GM12872 (cell line): ENCODE data around the gene KCTD3.

Experiments used
- TF ChIP-seq, protein P1 (sequence below): IDR thresholded peaks from 3 replicates; pipeline ENCODE4 v1.5.1; 2011; ENCODE audit warnings: low read depth, mild to moderate bottlenecking, low read length, moderate library complexity; ENCODE audit not compliant: insufficient read depth

KCTD3 gene

DNA sequence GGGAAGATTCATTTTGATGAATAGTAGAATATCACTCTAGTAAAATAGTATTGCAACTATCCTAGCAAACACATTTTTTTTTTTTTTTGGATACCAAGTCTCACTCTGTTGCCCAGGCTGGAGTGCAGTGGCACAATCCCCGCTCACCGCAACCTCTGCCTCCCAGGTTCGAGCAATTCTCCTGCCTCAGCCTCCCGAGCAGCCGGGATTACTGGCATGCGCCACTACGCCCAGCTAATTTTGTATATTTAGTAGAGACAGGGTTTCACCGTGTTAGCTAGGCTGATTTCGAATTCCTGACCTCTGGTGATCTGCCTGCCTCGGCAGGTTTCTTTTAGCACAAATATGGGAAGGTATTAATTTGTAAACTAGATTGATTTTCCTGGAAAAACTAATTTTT lies 33.8 kb downstream of the KCTD3 start:
- TF ChIP-seq, protein P1, sequence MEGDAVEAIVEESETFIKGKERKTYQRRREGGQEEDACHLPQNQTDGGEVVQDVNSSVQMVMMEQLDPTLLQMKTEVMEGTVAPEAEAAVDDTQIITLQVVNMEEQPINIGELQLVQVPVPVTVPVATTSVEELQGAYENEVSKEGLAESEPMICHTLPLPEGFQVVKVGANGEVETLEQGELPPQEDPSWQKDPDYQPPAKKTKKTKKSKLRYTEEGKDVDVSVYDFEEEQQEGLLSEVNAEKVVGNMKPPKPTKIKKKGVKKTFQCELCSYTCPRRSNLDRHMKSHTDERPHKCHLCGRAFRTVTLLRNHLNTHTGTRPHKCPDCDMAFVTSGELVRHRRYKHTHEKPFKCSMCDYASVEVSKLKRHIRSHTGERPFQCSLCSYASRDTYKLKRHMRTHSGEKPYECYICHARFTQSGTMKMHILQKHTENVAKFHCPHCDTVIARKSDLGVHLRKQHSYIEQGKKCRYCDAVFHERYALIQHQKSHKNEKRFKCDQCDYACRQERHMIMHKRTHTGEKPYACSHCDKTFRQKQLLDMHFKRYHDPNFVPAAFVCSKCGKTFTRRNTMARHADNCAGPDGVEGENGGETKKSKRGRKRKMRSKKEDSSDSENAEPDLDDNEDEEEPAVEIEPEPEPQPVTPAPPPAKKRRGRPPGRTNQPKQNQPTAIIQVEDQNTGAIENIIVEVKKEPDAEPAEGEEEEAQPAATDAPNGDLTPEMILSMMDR, result no peak

DNA sequence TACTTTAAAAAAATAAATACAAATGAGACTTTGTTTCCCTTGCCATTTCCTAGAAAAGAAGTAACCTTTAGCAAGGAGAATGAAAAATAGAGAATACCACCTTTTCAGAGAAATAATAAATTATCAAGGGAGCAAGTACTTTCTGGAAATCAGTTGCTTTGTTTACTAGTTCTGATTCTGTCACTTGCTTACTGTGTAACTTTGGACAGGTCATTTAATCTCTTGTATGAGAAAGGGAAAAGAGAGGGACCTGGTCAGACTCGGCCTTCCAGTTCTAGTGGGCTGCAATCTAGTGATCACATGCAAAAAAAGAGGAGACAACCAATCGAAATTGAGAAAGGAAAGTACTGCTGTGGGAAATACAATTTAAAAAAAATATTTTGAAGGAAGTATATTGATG lies 34.2 kb downstream of the KCTD3 start:
- TF ChIP-seq, protein P1, result no peak

DNA sequence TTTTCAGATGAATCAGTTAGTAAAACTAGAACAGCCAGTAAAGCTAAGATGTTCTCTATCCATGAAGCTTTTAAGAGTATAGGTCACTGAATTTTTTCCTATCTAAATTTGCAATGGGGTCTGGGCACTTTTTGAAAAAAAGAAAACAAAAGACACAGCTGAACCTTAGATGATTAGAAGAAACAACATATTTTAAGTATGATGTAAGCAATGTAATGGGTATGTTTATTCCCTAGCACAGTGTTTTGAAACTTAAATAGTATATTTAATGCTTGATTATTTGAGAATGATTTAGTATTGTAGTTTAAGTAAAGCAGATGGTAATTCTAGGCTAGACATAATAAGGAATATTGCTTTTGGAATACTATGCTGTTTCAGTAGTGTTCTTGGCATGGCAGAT lies 36.2 kb downstream of the KCTD3 start:
- TF ChIP-seq, protein P1, result no peak

DNA sequence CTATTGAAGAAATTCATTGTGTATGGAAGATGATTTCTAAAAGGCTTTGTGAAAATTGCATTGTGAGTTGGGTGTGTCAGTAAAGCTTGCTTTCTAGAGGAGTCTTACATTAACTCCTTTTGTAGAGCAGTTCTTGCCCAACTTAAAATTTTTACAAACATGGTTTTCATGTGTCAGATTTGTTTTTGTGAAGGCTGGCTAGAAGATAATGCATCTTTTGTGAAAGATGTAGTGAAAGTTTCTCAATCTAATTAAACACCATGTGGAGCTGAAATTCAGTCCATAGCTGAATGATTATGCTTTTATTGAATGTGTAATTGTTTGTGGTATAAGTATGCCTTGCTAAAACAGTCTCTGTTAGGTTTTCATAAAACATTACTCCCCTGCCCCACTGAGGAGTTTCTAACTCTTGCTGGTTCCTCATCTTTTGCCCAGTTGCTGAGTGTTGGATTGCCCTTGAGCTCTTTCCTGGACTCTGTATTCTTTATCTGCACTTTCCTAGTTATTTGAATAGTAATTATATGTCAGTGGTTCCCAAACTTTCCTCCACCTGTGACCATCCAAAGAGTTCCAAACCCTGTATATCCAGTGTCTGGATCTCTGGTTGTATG lies 38.0 kb downstream of the KCTD3 start:
- TF ChIP-seq, protein P1, result no peak

DNA sequence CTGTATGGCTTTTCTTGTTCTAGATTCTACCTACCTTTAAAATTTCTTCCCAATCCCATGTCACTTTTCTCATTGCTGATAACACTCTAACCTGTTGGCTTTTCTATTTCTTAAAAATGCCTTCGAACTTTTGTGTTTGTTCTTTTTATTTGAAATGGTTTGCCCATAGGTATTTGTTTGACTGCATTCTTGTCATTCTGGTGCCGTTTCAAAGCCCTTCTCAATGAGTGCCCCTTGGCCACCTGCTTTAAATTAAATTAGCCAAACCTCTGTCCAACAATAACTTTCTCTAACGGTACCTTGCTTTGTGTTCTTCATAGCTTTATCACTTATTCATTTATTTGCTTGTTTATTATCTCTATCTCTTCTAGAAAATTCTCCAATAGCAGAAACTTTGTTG lies 38.9 kb downstream of the KCTD3 start:
- TF ChIP-seq, protein P1, result no peak

DNA sequence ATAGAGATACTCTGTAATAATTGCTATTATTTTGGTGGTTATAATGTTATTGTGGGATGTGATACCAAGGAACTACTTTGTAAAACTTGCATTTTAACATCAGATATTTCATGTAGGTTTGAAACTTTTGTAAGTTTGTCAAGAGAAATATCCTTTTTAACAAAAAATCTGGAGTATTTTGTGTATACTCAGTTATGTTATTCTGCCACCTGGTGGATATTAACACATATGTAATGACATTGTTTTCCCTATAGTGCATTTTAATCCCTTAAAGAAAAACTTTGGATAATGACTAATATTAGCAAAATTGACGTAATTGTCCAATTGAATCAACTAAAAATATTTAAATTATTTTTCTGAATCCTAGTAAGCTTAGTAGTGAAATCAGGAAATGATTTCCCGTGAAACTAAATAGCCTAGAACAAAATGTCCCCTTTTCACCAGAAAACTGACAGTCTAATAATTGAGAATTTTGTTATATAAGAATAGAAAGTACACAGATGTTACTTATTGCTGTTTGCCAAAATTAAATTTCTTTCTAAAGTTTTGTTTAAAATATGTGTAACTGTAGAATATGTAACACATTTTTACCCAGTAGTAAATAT lies 39.6 kb downstream of the KCTD3 start:
- TF ChIP-seq, protein P1, result no peak

DNA sequence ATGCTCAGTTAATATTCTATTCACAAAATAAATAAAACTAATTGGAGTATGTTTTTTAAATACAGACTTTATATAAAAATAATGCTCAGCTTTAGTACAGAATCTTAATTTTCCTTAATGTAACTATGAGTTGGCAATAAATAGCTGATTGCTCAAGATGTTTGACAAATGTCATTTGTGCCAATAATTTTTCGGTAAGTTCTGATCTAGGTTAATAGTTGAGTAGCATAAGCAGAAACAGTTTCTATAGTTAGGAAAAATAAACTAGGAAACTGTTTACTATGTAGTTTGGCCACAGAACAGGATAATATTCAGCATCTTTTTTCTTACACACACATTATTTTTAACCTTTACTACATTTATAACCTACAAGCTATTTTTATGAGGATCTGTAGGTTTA lies 40.3 kb downstream of the KCTD3 start:
- TF ChIP-seq, protein P1, result no peak
